HG02763 (cell line): Measurements from ENCODE around the gene NDUFS4.
"Not testable (repeated sequence)": the region's sequence is repeated elsewhere in the genome, so short reads cannot be mapped to it uniquely, and the experiment has no call there.

Experiments used
- ATAC-seq: cut with Tn5 transposase; IDR thresholded peaks from one replicate; pipeline ENCODE4 v1.9.1; 2021; ENCODE audit warnings: mild to moderate bottlenecking, moderate library complexity; ENCODE audit not compliant: unreplicated experiment

The NDUFS4 gene

DNA sequence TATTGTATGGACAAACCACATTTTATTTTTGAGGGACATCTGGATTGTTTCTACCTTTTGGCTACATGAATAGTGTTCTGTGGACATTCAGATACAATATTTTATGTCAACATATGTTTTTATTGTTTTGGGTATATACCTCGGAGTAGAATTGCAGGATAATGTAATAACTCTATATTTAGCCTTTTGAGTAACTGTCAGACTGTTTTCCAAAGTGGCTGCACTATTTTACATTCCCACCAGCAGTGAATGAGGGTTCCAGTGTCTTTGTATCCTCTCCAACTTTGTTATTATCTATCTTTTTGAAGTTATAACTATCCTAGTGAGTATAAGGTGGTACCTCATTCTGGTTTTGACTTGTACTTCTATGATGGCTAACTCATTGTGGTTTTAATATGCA is 11.0 kb downstream of the NDUFS4 start:
- no peak for ATAC-seq

DNA sequence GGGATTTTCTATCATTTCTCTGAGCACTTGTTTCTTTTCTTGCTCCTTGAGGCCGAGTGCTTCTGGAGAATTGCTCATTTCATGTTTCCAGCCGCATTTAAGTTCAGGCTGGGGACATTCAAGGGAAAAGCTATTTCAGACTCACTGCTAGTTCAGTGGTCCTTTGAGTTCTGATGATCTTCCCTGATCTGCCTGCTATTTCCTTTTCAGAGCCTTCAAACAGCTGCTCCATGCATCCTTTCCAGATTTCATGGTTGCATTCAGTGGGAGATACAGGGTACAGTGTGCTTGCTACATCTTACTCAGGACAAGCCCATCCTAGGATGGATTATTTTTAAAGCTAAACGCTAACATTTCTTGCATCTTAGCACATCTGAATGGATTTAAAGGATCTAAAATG is 14.7 kb downstream of the NDUFS4 start:
- no peak for ATAC-seq

GRCh38 chr5:53575831-53576230 is 15.4 kb downstream of the NDUFS4 start:
- no peak for ATAC-seq

GRCh38 chr5:53576674-53577073 is 16.2 kb downstream of the NDUFS4 start:
- ATAC-seq, result no peak

- ATAC-seq, result no peak
Observed at GRCh38 chr5:53578854-53579253, 18.4 kb downstream of the NDUFS4 start.

DNA sequence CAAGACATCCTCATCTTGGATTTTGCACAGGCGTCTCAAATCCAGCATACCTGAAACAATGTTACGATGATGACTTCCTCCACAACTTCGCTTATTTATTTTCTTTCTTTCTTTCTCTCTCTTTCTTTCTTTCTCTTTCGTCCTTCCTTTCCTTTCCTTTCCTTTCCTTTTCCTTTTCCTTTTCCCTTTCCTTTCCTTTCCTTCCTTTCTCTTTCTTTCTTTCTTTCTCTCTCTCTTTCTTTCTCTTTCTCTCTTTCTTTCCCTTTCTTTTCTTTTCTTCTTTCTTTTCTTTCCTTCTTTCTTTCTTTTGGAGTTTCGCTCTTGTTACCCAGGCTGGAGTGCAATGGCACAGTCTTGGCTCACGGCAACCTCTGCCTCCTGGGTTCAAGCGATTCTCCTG is 20.1 kb downstream of the NDUFS4 start:
- no peak for ATAC-seq

- ATAC-seq, result no peak
Observed at GRCh38 chr5:53582225-53582624, 21.8 kb downstream of the NDUFS4 start.

DNA sequence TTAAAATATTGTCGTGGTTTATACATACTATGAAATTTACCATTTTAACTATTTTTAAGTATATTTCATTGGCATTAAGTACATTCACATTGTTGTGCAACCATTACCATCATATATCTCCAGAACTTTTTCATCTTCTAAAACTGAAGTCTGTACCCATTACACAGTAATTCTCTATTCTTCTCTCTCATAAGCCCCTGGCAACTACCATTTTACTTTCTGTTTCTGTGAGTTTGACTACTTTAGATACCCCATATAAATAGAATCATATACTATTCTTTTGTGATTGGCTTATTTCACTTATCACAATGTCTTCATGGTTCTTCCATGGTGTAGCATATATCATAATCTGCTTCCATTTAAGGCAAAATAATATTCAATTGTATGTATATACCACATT is 30.3 kb downstream of the NDUFS4 start:
- no peak for ATAC-seq

- no peak for ATAC-seq
Observed at GRCh38 chr5:53594419-53594818, 34.0 kb downstream of the NDUFS4 start.

GRCh38 chr5:53597894-53598293 is 37.5 kb downstream of the NDUFS4 start:
- ATAC-seq, result no peak

DNA sequence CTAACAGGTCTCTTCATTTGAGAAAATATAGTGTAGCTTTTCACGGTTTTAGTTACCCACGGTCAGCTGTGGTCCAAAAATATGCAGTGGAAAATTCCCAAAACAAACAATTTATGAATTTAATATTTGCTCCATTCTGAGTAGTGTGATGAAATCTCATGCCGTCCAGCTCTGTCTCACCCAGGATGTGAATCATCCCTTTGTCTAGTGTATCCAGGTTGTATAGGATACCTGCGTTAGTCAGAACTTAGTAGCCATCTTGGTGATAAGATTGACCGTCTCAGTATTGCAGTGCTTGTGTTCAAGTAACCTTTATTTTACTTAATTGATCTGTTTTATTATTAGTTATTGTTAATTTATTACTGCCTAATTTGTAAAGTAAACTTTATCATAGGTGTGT is 41.1 kb downstream of the NDUFS4 start:
- no peak for ATAC-seq

DNA sequence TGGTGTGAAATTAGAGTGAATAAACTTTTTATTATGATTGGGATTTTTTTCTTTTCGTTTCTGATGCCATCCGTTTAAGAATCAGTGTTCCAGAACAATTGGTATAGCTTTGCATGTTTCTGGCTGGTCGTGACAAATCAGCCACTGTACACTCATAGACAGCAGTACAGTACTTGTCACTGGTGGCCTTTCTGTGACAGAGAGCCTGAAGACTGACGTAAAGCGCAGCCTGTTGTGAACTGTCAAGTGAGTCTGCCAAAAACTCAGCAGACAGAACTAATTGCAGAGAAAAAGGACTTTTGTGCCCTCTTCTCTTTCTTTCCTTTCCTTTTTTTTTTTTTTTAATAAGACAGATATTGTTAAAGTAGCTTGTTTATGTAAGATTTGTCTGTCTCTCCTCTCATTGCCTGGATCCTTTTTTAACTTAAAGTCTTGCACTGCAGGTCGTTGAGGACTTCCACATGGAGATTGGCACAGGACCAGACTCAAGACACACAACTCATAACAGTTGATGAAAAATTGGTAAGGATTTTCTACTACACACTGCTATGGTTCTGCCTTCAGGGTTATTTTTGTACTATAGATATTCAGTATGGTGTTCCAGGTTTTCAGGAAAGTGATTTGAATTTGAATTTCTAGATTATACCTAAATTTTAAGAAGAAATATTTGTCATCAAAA is 42.7 kb downstream of the NDUFS4 start:
- no peak for ATAC-seq

DNA sequence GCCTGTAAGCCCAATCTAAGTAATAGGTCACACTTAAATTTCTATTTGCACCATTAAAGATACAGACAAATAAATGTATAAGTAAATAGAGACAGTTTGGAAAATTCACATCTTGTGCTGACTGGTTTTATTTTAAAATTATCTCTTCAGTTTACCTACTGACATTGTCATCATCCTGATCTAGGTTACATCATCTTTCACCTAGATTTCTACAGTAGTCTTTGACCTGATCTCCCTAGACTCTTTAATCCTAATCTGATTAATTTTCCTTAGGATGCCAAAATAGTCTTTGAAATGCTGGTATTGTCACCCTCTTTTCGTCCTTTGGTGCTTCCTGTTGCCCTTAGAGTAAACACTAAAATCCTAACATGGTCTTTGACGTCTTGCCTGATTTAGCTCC is 43.9 kb downstream of the NDUFS4 start:
- no peak for ATAC-seq

- ATAC-seq, result no peak
Observed at GRCh38 chr5:53607886-53608285, 47.4 kb downstream of the NDUFS4 start.

DNA sequence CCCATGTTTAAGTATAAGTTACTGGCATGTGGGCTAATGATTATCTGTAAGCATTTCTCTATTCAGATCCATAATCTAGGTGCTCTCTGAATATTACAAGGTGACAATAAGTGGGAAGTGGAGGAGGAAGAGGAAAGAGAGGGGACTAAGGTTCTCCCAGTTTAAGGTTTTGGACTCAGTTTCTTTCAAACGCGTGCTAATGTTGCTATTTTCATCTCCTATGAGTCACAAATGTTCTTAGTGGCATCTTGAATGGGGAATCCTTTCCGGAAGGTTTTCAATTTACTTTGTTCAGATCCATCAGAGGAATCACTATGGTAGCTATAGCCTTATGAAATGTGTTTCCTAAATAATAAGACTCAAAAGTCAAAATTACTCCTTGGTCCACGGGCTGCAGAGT is 48.5 kb downstream of the NDUFS4 start:
- not testable (repeated sequence) for ATAC-seq

GRCh38 chr5:53613061-53613460 is 52.6 kb downstream of the NDUFS4 start:
- ATAC-seq, result no peak

DNA sequence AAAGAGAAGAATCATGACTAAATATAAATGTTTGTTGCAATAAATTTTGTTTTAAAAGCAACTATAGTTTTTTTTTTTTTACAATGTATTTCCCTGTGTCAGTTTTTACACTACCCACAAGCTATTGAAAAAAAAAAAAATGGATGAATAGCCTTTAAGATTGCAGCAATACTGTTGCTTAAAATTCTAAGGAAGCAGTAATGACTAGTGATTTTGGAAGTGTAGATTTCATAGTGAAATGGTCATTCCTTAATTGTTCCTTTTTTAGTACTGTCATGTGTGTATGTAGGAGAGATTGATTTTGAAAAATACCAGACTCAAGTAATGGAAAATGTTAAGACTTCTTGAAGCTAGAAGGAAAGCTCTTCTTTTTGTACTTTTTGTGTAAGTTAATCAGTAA is 53.1 kb downstream of the NDUFS4 start:
- ATAC-seq, result no peak

- ATAC-seq, result no peak
Observed at GRCh38 chr5:53614376-53614885, 54.0 kb downstream of the NDUFS4 start.

DNA sequence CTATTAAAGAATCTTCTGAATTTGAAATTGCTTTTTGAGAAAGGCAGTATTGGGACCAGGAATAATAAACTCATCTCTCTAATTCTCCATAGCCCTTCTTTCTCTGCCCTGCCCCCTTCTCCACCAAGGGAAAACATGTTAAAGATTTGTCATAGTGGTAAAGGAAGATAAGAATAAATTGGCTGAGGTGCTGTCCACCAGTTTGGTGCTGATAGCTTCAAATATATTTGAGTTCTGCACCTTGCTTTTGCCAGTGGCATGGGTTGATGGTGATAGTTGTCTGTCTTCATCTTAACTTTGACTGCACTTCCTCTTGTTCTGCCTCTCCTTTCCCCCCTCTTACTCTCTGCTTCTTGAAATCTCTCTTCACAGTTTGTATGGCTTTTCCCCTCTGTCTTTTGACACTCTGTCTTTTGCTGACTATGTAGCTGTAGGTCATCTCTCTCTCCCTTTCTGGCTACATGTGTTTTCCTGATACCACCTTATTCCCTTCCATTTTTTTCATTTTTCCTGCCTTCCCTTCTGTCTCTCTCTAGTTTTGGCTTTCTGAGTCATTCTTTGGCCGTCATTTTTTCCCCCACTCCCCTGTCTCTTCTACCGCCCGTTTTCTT is 56.6 kb downstream of the NDUFS4 start:
- ATAC-seq, result no peak

- ATAC-seq, result no peak
Observed at GRCh38 chr5:53631251-53631650, 70.8 kb downstream of the NDUFS4 start.

GRCh38 chr5:53642061-53642460 is 81.6 kb downstream of the NDUFS4 start:
- ATAC-seq, result no peak

- ATAC-seq, result no peak
Observed at GRCh38 chr5:53643445-53643844, 83.0 kb downstream of the NDUFS4 start.

DNA sequence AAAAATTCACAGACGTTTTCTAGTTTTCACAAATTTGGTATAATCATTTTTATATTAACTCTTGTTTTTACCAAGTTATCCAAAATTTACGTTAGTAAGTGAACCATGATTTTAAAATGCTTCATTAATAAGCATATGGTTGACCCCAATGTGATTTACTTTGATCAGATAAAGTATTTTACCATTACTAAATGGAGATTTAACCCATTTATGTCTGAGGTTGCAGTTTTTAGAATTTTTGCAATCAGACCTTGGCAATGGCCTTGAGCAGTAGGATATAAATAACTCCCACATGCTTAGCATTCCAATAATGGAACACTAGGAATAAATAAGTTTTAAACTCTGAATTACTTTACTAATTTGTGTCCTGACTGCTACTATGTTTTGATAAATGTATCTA is 84.6 kb downstream of the NDUFS4 start:
- no peak for ATAC-seq
